ENCODE results near the gene SAMD13. TPM values are rescaled to one million over a fixed set of nuclear protein-coding genes. Genes with fewer than 3 reads are reported as not detected.

SAMD13 gene
- polyA plus RNA-seq, 1 of the 3 experiments (the other 2 are of a cell fraction) = 1.3 TPM

DNA sequence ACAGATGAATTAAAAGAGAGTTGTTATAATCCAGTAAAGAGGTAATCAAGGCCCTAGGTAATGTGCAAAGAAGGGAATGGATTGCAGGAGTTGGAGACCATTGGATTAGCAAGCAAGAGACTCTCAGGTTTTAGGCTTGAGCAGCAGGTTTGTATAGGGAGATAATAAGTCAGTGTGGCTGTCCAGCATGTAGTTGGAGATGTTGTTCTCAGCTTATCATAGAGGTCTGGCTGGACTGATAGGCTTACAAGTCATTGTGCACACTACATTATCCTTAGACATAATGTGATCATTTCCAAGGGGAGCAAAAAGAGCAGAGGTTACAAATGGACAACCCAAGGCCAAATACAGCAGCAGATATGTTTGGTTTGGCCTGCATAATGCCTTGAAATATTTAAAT is 45.9 kb upstream of the SAMD13 start:
- Histone ChIP-seq H3K27me3 (ENCODE audit: insufficient read depth) (no peaks in the 10 kb centered on the region), H3F3A (replicated peaks; ENCODE audit: insufficient read depth) (peaks cover 5% of the 10 kb centered on the region), H3K9me2 (no peaks in the 10 kb centered on the region), H3K4me3 (ENCODE audit: low read depth in 2 of 2, low read length in 1 of 2) (no peak overlapping the region), H3K9me3 (0 out of 2 replicates have a peak, but pooled peaks cover under 1% of the 10 kb centered on the region), H2AFZ (ENCODE audit: low read depth) (no peak overlapping the region), H3K9ac (no peak overlapping the region), H3K36me3 (replicated peaks in 1 of 2; ENCODE audit: control insufficient read depth in 1 of 2, insufficient read depth in 2 of 2, low read length in 1 of 2) (no peaks in the 10 kb centered on the region), H3K79me2 (ENCODE audit: insufficient read depth) (no peaks in the 10 kb centered on the region), H4K20me1 (ENCODE audit: insufficient read depth) (no peaks in the 10 kb centered on the region), H3K4me2 (no peak overlapping the region), H3K27ac (ENCODE audit: low read depth in 2 of 2, low read length in 1 of 2) (no peak overlapping the region), H3K4me1 (ENCODE audit: control insufficient read depth in 1 of 2, insufficient read depth in 2 of 2, low read depth in 1 of 2, low read length in 1 of 2) (peaks cover 0 to 6% of the 10 kb centered on the region in 2 experiments; a peak in 2 of 4 replicates)
- TF ChIP-seq, protein P1, sequence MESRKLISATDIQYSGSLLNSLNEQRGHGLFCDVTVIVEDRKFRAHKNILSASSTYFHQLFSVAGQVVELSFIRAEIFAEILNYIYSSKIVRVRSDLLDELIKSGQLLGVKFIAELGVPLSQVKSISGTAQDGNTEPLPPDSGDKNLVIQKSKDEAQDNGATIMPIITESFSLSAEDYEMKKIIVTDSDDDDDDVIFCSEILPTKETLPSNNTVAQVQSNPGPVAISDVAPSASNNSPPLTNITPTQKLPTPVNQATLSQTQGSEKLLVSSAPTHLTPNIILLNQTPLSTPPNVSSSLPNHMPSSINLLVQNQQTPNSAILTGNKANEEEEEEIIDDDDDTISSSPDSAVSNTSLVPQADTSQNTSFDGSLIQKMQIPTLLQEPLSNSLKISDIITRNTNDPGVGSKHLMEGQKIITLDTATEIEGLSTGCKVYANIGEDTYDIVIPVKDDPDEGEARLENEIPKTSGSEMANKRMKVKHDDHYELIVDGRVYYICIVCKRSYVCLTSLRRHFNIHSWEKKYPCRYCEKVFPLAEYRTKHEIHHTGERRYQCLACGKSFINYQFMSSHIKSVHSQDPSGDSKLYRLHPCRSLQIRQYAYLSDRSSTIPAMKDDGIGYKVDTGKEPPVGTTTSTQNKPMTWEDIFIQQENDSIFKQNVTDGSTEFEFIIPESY (IDR thresholded peaks at IDR 0.05; ENCODE audit: borderline replicate concordance, low read depth) = no peak
- TF ChIP-seq, protein P2, sequence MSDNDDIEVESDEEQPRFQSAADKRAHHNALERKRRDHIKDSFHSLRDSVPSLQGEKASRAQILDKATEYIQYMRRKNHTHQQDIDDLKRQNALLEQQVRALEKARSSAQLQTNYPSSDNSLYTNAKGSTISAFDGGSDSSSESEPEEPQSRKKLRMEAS (IDR thresholded peaks at IDR 0.05; ENCODE audit: low read depth) = no peak
- TF ChIP-seq GABPA (IDR thresholded peaks at IDR 0.05; ENCODE audit: low read depth) (no peak), TCF12 (IDR thresholded peaks at IDR 0.05) (no peak), GATA2 (CRISPR knock-in tag; IDR thresholded peaks at IDR 0.05) (no peak), POLR2AphosphoS5 (IDR thresholded peaks at IDR 0.05; ENCODE audit: low read depth, low read length) (no peak), NRF1 (IDR thresholded peaks at IDR 0.05; ENCODE audit: low read depth, low read length) (no peak), ELF1 (IDR thresholded peaks at IDR 0.05) (no peak), FOSL2 (IDR thresholded peaks at IDR 0.05; ENCODE audit: borderline replicate concordance, low read depth) (no peak), FOXM1 (IDR thresholded peaks at IDR 0.05; ENCODE audit: low read depth) (no peak)
- TF ChIP-seq, protein P3, sequence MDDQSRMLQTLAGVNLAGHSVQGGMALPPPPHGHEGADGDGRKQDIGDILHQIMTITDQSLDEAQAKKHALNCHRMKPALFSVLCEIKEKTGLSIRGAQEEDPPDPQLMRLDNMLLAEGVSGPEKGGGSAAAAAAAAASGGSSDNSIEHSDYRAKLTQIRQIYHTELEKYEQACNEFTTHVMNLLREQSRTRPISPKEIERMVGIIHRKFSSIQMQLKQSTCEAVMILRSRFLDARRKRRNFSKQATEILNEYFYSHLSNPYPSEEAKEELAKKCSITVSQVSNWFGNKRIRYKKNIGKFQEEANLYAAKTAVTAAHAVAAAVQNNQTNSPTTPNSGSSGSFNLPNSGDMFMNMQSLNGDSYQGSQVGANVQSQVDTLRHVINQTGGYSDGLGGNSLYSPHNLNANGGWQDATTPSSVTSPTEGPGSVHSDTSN (IDR thresholded peaks at IDR 0.05) = no peak
- ChIA-PET CTCF (no interaction called here), POLR2A (no interaction called here)
- DNase-seq = no peak

DNA sequence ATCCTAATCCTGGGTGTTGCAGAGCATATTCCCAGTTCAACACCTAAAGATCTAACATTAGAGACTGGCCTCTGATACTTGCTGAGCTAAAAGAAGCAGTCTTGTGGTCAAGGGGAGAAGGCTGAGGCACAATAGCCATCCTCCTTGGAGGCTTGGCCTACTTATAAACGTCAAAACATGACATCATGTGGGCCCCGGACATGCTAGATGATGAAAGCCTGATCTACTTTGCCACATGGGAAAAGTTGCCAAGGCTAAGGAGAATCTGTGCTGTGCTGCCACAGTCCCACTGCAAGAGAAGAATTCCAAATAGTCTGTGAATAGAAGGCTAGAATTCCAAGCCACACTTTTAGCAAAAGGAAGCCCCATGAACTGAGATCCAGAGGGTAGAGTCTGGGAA is 43.9 kb upstream of the SAMD13 start:
- WGBS (ENCODE audit: low lambda C conversion rate) = 53% methylated on average over 2 of the region's 2 CpGs
- TF ChIP-seq CHD2 (IDR thresholded peaks at IDR 0.05; ENCODE audit: low read length, partially characterized antibody) (no peak), TEAD4 (IDR thresholded peaks at IDR 0.05; ENCODE audit: borderline replicate concordance, insufficient read depth) (no peak), RXRA (IDR thresholded peaks at IDR 0.05; ENCODE audit: borderline replicate concordance, low read depth) (no peak), YY1 (IDR thresholded peaks at IDR 0.05; ENCODE audit: low read depth) (no peak), JUND (IDR thresholded peaks at IDR 0.05) (no peak), FOXM1 (IDR thresholded peaks at IDR 0.05; ENCODE audit: low read depth) (no peak), RCOR1 (IDR thresholded peaks at IDR 0.05; ENCODE audit: low read length) (no peak), FOXJ3 (CRISPR knock-in tag; IDR thresholded peaks at IDR 0.05) (no peak), SMC3 (IDR thresholded peaks at IDR 0.05; ENCODE audit: low read depth, low read length) (no peak)
- TF ChIP-seq, protein P4, sequence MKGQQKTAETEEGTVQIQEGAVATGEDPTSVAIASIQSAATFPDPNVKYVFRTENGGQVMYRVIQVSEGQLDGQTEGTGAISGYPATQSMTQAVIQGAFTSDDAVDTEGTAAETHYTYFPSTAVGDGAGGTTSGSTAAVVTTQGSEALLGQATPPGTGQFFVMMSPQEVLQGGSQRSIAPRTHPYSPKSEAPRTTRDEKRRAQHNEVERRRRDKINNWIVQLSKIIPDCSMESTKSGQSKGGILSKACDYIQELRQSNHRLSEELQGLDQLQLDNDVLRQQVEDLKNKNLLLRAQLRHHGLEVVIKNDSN (IDR thresholded peaks at IDR 0.05; ENCODE audit: borderline replicate concordance, low read depth) = no peak
- TF ChIP-seq, protein P5, sequence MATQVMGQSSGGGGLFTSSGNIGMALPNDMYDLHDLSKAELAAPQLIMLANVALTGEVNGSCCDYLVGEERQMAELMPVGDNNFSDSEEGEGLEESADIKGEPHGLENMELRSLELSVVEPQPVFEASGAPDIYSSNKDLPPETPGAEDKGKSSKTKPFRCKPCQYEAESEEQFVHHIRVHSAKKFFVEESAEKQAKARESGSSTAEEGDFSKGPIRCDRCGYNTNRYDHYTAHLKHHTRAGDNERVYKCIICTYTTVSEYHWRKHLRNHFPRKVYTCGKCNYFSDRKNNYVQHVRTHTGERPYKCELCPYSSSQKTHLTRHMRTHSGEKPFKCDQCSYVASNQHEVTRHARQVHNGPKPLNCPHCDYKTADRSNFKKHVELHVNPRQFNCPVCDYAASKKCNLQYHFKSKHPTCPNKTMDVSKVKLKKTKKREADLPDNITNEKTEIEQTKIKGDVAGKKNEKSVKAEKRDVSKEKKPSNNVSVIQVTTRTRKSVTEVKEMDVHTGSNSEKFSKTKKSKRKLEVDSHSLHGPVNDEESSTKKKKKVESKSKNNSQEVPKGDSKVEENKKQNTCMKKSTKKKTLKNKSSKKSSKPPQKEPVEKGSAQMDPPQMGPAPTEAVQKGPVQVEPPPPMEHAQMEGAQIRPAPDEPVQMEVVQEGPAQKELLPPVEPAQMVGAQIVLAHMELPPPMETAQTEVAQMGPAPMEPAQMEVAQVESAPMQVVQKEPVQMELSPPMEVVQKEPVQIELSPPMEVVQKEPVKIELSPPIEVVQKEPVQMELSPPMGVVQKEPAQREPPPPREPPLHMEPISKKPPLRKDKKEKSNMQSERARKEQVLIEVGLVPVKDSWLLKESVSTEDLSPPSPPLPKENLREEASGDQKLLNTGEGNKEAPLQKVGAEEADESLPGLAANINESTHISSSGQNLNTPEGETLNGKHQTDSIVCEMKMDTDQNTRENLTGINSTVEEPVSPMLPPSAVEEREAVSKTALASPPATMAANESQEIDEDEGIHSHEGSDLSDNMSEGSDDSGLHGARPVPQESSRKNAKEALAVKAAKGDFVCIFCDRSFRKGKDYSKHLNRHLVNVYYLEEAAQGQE (IDR thresholded peaks at IDR 0.05; ENCODE audit: low read depth, low read length) = no peak
- TF ChIP-seq, protein P6, sequence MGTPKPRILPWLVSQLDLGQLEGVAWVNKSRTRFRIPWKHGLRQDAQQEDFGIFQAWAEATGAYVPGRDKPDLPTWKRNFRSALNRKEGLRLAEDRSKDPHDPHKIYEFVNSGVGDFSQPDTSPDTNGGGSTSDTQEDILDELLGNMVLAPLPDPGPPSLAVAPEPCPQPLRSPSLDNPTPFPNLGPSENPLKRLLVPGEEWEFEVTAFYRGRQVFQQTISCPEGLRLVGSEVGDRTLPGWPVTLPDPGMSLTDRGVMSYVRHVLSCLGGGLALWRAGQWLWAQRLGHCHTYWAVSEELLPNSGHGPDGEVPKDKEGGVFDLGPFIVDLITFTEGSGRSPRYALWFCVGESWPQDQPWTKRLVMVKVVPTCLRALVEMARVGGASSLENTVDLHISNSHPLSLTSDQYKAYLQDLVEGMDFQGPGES (IDR thresholded peaks at IDR 0.05; ENCODE audit: low read depth, low read length) = no peak

More for the DNA sequence above, 43.9 kb upstream of the SAMD13 start:
- DNase-seq = no peak
- Histone ChIP-seq H3K4me1 (ENCODE audit: control insufficient read depth in 1 of 2, insufficient read depth in 2 of 2, low read depth in 1 of 2, low read length in 1 of 2) (peaks cover 0 to 6% of the 10 kb centered on the region in 2 experiments; a peak in 2 of 4 replicates), H3K9me3 (no peaks in the 10 kb centered on the region), H3K9me2 (no peaks in the 10 kb centered on the region), H3K9ac (no peak overlapping the region), H3K4me3 (ENCODE audit: low read depth in 2 of 2, low read length in 1 of 2) (no peak overlapping the region), H4K20me1 (ENCODE audit: insufficient read depth) (no peaks in the 10 kb centered on the region), H2AFZ (ENCODE audit: low read depth) (no peak overlapping the region), H3K4me2 (no peak overlapping the region), H3K79me2 (ENCODE audit: insufficient read depth) (no peaks in the 10 kb centered on the region), H3K27me3 (ENCODE audit: insufficient read depth) (no peaks in the 10 kb centered on the region), H3K27ac (ENCODE audit: low read depth in 2 of 2, low read length in 1 of 2) (no peak overlapping the region), H3F3A (replicated peaks; ENCODE audit: insufficient read depth) (peaks cover 5% of the 10 kb centered on the region), H3K36me3 (replicated peaks in 1 of 2; ENCODE audit: control insufficient read depth in 1 of 2, insufficient read depth in 2 of 2, low read length in 1 of 2) (no peaks in the 10 kb centered on the region)
- ChIA-PET POLR2A (no interaction called here), CTCF (interaction anchor here (0.6 kb wide), 1 partner anchor 131 kb away, joined by 3 read pairs; no protein-coding TSS in a partner anchor)

All from SK-N-SH (cell line).